AG09319 (cell line): ENCODE data around the gene IL36A.

Experiments used
- DNase-seq: peaks from one replicate; pipeline ENCODE4 v3.0.0-alpha.2; 2010; ENCODE audit warnings: low read depth; ENCODE audit errors: extremely low read depth
- CTCF ChIP-seq: IDR thresholded peaks from 2 replicates; pipeline ENCODE4 v1.5.1; 2011; ENCODE audit warnings: low read depth, mild to moderate bottlenecking, inconsistent platforms, low read length, moderate library complexity

The IL36A gene

DNA sequence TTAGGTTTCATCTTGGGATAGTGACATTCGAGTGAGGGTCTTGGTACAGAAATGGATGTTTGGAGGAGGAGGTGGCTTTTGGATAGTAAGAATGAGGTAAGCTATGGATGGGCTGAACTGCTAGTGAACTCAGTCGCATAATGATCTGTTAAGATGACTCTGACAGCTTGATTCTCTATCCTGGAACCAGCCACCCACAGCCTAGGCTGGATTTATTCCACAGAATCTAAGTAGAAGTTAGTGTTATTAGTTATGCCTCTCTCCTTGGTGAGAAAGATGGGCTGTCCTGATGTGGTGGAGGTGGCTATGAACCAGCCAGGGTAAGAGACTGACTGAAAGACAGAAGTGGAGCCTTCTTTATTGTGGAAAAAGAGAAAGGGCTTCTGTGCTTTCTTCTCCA, 22.4 kb downstream of the IL36A start:
- no peak for DNase-seq
- no peak for TF ChIP-seq CTCF

- no peak for DNase-seq
- no peak for TF ChIP-seq CTCF
These were observed 22.9 kb downstream of the IL36A start for GRCh38 chr2:113028112-113028511.

DNA sequence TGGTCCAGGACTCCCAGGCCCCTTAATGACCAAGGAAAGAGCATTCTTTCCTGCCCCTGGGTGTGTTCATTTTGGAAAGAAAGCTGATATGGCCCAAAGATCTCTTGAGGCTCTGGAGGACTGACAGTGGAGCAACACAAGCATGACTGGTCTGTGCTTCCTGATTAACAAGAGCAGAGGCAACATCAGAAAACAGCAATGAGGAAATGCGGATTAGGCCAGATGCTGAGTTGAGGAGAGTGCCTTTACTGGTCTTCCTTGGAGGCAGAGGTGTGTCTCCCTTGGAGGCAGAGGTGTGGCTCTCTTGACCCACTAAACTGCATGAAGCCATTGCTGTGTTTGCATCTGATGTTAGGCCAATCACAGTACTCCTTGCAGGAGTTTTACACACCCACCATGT, 27.5 kb downstream of the IL36A start:
- DNase-seq: no peak
- TF ChIP-seq CTCF: no peak

GRCh38 chr2:113034016-113034415, 28.8 kb downstream of the IL36A start:
- no peak for TF ChIP-seq CTCF
- DNase-seq: no peak

- DNase-seq: no peak
- no peak for TF ChIP-seq CTCF
These were observed 31.5 kb downstream of the IL36A start for GRCh38 chr2:113036763-113037162.

DNA sequence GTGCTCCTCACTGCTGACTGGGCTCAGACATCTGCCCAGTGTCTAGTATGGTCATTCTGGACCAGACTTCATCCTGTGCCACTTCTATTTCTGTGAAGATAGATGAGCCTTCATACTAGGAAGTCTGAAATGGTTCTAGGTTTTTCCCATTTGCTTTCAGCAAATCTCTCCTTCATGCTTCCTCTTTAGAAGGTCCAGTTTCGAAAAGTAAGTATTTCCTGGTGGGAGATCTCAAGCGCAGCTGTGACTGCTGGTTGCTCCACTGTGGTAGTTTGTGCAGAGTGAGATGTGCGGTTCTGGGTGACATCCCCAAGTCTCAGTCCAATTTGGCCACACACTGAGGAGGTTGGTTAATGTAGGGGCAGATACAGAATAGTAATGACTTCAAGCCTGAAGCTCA, 33.0 kb downstream of the IL36A start:
- no peak for DNase-seq
- TF ChIP-seq CTCF: no peak

GRCh38 chr2:113039158-113039557, 33.9 kb downstream of the IL36A start:
- no peak for TF ChIP-seq CTCF
- DNase-seq: no peak
